ENCODE measurements around the gene SLC22A31.
"Not testable (repeated sequence)": the region's sequence is repeated elsewhere in the genome, so short reads cannot be mapped to it uniquely, and the experiment has no call there.

DNA sequence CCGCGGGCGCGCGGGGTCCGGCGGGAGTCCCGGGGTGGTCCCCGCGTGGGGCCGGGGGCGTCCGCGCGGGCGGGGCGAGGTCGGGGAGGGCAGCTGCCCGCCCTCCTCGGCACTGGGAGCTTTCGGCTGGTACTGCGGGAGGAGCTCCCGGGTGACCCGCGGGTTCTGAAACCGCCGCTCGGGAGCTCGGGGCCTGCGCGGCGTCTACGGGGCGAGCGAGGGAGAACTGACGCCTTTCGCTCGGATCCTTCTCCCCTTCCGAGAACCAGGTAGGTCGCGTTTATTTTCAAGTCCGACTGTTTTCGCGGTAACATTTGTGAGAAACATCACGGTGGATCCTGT is 47.4 kb upstream of the SLC22A31 start:
- TF ChIP-seq, protein P1, sequence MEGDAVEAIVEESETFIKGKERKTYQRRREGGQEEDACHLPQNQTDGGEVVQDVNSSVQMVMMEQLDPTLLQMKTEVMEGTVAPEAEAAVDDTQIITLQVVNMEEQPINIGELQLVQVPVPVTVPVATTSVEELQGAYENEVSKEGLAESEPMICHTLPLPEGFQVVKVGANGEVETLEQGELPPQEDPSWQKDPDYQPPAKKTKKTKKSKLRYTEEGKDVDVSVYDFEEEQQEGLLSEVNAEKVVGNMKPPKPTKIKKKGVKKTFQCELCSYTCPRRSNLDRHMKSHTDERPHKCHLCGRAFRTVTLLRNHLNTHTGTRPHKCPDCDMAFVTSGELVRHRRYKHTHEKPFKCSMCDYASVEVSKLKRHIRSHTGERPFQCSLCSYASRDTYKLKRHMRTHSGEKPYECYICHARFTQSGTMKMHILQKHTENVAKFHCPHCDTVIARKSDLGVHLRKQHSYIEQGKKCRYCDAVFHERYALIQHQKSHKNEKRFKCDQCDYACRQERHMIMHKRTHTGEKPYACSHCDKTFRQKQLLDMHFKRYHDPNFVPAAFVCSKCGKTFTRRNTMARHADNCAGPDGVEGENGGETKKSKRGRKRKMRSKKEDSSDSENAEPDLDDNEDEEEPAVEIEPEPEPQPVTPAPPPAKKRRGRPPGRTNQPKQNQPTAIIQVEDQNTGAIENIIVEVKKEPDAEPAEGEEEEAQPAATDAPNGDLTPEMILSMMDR (IDR thresholded peaks at IDR 0.05) = not testable (repeated sequence)
- not testable (repeated sequence) for TF ChIP-seq POLR2A, EP300, POLR2AphosphoS5 (IDR thresholded peaks at IDR 0.05)
